Measurements from ENCODE around the gene SERINC2. TPM values are rescaled to one million over a fixed set of nuclear protein-coding genes. Genes with fewer than 3 reads are reported as not detected.

SERINC2 gene
- total and polyA plus RNA-seq, 10 of the 15 experiments (the other 5 are each of a cell fraction or from before 2014, with no cell fraction given) = 0.02 to 9.4 (median 0.50) TPM

DNA sequence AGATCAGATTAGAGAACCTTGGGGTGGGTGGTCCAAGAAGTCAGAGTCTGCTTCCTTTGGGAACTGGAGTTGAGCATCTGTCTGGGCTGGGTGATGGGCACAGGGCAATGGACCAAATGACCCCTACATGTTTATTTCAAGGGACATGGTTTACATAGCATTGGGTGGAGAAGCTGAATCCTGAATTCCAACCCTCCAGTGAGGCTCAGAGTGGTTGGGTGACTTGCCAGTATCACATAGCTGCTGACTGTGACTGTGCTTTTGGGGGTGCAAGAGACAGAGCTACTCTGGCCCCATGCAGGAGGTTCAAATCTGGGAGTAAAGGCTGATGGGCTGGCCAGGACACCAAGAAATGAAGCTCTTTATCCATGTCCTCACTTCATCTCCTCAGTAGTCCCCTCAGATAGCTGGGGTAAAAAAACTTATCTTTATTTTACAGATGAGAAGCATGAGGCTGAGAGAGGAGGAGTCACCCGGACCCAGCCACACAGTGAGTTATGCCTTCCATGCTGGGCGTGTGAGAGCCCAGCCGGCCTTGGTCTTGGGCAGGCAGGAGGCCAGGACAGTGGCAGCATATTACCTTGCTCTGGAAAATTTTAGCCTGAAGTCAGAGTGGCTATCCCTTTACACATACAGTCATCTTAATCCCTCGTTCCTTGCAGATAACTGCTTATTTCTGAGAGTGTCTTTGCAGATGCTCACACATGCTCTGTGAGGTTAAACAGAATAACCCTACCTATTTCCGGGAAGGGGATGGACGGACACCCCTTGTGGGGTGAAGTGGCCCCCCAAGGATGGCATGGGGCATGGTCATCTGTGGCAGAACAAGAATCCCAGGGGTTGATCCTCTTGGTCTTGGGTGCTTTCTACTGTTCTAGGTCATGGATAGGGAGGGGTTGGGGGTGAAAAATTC lies 2.8 kb upstream of the SERINC2 start:
- no peaks in the 10 kb centered on the region for H3K79me2 ChIP-seq (ENCODE audit: control insufficient read depth, insufficient read depth, low read length)
- POLR2A ChIA-PET = no interaction called here
- SMC1A ChIA-PET (ENCODE audit: uncharacterized antibody, unreplicated experiment) = no interaction called here
- H3K27me3 ChIP-seq (replicated peaks in 1 of 2; ENCODE audit: control insufficient read depth in 2 of 2, insufficient read depth in 2 of 2, low read length in 1 of 2) = peaks cover 2 to 12% of the 10 kb centered on the region in 2 experiments; a peak in 3 of 4 replicates
- no peak overlapping the region for H3K9ac ChIP-seq (ENCODE audit: control insufficient read depth, insufficient read depth, low read length)
- in situ Hi-C loops (cut with MboI) (no loop called here), intact Hi-C loops (cut with micrococcal nuclease; ENCODE audit: unreplicated experiment) (no loop called here)
- H3K36me3 ChIP-seq (ENCODE audit: control insufficient read depth in 2 of 2, insufficient read depth in 2 of 2, low read length in 1 of 2) = no peaks in the 10 kb centered on the region
- H3K27ac ChIP-seq (ENCODE audit: control insufficient read depth, insufficient read depth) = no peak overlapping the region
- no peaks in the 10 kb centered on the region; the same call in 1 of the 2 replicates for H4K20me1 ChIP-seq (ENCODE audit: control insufficient read depth, insufficient read depth)
- no TSS peak for BruUV-seq (replicated peaks)
- no peak for ATAC-seq
- H3K4me1 ChIP-seq (ENCODE audit: control insufficient read depth, insufficient read depth, low read length) = peaks cover 5% of the 10 kb centered on the region; the same call in 1 of the 2 replicates
- no peaks in the 10 kb centered on the region for H3K9me3 ChIP-seq (replicated peaks; ENCODE audit: control insufficient read depth, insufficient read depth, low read length)
- 26% methylated on average over 6 of the region's 6 CpGs for WGBS (ENCODE audit: insufficient coverage, insufficient replicate concordance, low lambda C conversion rate, missing lambda C conversion rate)
- H3K4me2 ChIP-seq (ENCODE audit: control insufficient read depth, insufficient read depth) = no peak overlapping the region
- CTCF ChIA-PET = interaction anchor here (0.9 to 5.7 kb wide), 5 partner anchors 11 to 139 kb away, joined by 3 to 39 read pairs (median 4); partner anchors contain the start of gene FABP3
- RAD21 ChIA-PET (ENCODE audit: unreplicated experiment) = no interaction called here
- H2AFZ ChIP-seq (ENCODE audit: control insufficient read depth, low read depth, low read length) = no peak overlapping the region
- H3K4me3 ChIP-seq = no peak overlapping the region
- no peak for DNase-seq (ENCODE audit: low read depth, low spot score)
- no peak for FAIRE-seq
- TF ChIP-seq, protein P1, sequence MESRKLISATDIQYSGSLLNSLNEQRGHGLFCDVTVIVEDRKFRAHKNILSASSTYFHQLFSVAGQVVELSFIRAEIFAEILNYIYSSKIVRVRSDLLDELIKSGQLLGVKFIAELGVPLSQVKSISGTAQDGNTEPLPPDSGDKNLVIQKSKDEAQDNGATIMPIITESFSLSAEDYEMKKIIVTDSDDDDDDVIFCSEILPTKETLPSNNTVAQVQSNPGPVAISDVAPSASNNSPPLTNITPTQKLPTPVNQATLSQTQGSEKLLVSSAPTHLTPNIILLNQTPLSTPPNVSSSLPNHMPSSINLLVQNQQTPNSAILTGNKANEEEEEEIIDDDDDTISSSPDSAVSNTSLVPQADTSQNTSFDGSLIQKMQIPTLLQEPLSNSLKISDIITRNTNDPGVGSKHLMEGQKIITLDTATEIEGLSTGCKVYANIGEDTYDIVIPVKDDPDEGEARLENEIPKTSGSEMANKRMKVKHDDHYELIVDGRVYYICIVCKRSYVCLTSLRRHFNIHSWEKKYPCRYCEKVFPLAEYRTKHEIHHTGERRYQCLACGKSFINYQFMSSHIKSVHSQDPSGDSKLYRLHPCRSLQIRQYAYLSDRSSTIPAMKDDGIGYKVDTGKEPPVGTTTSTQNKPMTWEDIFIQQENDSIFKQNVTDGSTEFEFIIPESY (IDR thresholded peaks at IDR 0.05) = no peak
- no peak for TF ChIP-seq MYB (IDR thresholded peaks at IDR 0.05; ENCODE audit: borderline replicate concordance, low read depth, low read length)
- no peak for TF ChIP-seq MYC (IDR thresholded peaks at IDR 0.05; ENCODE audit: insufficient read depth, insufficient read length, insufficient replicate concordance, low read length, severe bottlenecking)
- no peak for TF ChIP-seq NFYA (IDR thresholded peaks at IDR 0.05; ENCODE audit: borderline replicate concordance, low read depth, low read length)
- no peak for TF ChIP-seq BCL11A (IDR thresholded peaks at IDR 0.05; ENCODE audit: low read depth, low read length)
- no peak for TF ChIP-seq SPI1 (IDR thresholded peaks at IDR 0.05; ENCODE audit: borderline replicate concordance, insufficient read depth, low read depth, low read length)
- TF ChIP-seq TCF12 (IDR thresholded peaks at IDR 0.05; ENCODE audit: low read depth, low read length) = no peak
- no peak for TF ChIP-seq POU2F2 (IDR thresholded peaks at IDR 0.05; ENCODE audit: borderline replicate concordance, low read depth, low read length)
- no peak for TF ChIP-seq HDAC6 (IDR thresholded peaks at IDR 0.05; ENCODE audit: unreplicated experiment)
- TF ChIP-seq, protein P2, sequence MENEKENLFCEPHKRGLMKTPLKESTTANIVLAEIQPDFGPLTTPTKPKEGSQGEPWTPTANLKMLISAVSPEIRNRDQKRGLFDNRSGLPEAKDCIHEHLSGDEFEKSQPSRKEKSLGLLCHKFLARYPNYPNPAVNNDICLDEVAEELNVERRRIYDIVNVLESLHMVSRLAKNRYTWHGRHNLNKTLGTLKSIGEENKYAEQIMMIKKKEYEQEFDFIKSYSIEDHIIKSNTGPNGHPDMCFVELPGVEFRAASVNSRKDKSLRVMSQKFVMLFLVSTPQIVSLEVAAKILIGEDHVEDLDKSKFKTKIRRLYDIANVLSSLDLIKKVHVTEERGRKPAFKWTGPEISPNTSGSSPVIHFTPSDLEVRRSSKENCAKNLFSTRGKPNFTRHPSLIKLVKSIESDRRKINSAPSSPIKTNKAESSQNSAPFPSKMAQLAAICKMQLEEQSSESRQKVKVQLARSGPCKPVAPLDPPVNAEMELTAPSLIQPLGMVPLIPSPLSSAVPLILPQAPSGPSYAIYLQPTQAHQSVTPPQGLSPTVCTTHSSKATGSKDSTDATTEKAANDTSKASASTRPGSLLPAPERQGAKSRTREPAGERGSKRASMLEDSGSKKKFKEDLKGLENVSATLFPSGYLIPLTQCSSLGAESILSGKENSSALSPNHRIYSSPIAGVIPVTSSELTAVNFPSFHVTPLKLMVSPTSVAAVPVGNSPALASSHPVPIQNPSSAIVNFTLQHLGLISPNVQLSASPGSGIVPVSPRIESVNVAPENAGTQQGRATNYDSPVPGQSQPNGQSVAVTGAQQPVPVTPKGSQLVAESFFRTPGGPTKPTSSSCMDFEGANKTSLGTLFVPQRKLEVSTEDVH (IDR thresholded peaks at IDR 0.05; ENCODE audit: low read depth, partially characterized antibody) = no peak
- TF ChIP-seq FOS (IDR thresholded peaks at IDR 0.05; ENCODE audit: borderline replicate concordance, extremely low read depth, insufficient read length) = no peak
- TF ChIP-seq SMAD5 (IDR thresholded peaks at IDR 0.05; ENCODE audit: low read depth) = no peak
- TF ChIP-seq, protein P3, sequence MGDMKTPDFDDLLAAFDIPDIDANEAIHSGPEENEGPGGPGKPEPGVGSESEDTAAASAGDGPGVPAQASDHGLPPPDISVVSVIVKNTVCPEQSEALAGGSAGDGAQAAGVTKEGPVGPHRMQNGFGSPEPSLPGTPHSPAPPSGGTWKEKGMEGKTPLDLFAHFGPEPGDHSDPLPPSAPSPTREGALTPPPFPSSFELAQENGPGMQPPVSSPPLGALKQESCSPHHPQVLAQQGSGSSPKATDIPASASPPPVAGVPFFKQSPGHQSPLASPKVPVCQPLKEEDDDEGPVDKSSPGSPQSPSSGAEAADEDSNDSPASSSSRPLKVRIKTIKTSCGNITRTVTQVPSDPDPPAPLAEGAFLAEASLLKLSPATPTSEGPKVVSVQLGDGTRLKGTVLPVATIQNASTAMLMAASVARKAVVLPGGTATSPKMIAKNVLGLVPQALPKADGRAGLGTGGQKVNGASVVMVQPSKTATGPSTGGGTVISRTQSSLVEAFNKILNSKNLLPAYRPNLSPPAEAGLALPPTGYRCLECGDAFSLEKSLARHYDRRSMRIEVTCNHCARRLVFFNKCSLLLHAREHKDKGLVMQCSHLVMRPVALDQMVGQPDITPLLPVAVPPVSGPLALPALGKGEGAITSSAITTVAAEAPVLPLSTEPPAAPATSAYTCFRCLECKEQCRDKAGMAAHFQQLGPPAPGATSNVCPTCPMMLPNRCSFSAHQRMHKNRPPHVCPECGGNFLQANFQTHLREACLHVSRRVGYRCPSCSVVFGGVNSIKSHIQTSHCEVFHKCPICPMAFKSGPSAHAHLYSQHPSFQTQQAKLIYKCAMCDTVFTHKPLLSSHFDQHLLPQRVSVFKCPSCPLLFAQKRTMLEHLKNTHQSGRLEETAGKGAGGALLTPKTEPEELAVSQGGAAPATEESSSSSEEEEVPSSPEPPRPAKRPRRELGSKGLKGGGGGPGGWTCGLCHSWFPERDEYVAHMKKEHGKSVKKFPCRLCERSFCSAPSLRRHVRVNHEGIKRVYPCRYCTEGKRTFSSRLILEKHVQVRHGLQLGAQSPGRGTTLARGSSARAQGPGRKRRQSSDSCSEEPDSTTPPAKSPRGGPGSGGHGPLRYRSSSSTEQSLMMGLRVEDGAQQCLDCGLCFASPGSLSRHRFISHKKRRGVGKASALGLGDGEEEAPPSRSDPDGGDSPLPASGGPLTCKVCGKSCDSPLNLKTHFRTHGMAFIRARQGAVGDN (IDR thresholded peaks at IDR 0.05) = no peak
- no peak for TF ChIP-seq GATAD2B (conservative IDR thresholded peaks at IDR 0.05; ENCODE audit: low read depth)
